Panc1 (cell line): Measurements from ENCODE around the gene NOPCHAP1.

Experiments used
- POLR2AphosphoS5 ChIP-seq: IDR thresholded peaks from 2 replicates; pipeline ENCODE4 v1.6.1; 2012; ENCODE audit warnings: mild to moderate bottlenecking, low read depth, low read length, moderate library complexity
- SIN3A ChIP-seq: IDR thresholded peaks from 2 replicates; pipeline ENCODE4 v1.6.1; 2012; ENCODE audit warnings: low read depth, mild to moderate bottlenecking, low read length, moderate library complexity, borderline replicate concordance; ENCODE audit not compliant: insufficient read depth
- TCF7L2 ChIP-seq: IDR thresholded peaks from 2 replicates; pipeline ENCODE4 v1.6.1; 2011; ENCODE audit warnings: mild to moderate bottlenecking, low read depth, low read length, inconsistent platforms
- TF ChIP-seq, protein P1 (sequence below): fragments of 450-650 bp; IDR thresholded peaks from 2 replicates; pipeline ENCODE4 v1.5.1; 2017; ENCODE audit warnings: mild to moderate bottlenecking
- TF ChIP-seq, protein P2 (sequence below), 2 experiments: IDR thresholded peaks; 2 replicates each; pipeline ENCODE4 v1.6.1; 2011 to 2012; ENCODE audit warnings: low read depth in 2 of 2, control low read depth in 1 of 2, low read length in 1 of 2, mild to moderate bottlenecking in 1 of 2, moderate library complexity in 1 of 2; ENCODE audit not compliant: insufficient read depth in 1 of 2

GRCh38 chr12:104942075-104942474, 44.0 kb upstream of the NOPCHAP1 start:
- TF ChIP-seq, protein P1, sequence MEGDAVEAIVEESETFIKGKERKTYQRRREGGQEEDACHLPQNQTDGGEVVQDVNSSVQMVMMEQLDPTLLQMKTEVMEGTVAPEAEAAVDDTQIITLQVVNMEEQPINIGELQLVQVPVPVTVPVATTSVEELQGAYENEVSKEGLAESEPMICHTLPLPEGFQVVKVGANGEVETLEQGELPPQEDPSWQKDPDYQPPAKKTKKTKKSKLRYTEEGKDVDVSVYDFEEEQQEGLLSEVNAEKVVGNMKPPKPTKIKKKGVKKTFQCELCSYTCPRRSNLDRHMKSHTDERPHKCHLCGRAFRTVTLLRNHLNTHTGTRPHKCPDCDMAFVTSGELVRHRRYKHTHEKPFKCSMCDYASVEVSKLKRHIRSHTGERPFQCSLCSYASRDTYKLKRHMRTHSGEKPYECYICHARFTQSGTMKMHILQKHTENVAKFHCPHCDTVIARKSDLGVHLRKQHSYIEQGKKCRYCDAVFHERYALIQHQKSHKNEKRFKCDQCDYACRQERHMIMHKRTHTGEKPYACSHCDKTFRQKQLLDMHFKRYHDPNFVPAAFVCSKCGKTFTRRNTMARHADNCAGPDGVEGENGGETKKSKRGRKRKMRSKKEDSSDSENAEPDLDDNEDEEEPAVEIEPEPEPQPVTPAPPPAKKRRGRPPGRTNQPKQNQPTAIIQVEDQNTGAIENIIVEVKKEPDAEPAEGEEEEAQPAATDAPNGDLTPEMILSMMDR = no peak
- no peak for TF ChIP-seq POLR2AphosphoS5
- no peak for TF ChIP-seq SIN3A
- TF ChIP-seq, protein P2, sequence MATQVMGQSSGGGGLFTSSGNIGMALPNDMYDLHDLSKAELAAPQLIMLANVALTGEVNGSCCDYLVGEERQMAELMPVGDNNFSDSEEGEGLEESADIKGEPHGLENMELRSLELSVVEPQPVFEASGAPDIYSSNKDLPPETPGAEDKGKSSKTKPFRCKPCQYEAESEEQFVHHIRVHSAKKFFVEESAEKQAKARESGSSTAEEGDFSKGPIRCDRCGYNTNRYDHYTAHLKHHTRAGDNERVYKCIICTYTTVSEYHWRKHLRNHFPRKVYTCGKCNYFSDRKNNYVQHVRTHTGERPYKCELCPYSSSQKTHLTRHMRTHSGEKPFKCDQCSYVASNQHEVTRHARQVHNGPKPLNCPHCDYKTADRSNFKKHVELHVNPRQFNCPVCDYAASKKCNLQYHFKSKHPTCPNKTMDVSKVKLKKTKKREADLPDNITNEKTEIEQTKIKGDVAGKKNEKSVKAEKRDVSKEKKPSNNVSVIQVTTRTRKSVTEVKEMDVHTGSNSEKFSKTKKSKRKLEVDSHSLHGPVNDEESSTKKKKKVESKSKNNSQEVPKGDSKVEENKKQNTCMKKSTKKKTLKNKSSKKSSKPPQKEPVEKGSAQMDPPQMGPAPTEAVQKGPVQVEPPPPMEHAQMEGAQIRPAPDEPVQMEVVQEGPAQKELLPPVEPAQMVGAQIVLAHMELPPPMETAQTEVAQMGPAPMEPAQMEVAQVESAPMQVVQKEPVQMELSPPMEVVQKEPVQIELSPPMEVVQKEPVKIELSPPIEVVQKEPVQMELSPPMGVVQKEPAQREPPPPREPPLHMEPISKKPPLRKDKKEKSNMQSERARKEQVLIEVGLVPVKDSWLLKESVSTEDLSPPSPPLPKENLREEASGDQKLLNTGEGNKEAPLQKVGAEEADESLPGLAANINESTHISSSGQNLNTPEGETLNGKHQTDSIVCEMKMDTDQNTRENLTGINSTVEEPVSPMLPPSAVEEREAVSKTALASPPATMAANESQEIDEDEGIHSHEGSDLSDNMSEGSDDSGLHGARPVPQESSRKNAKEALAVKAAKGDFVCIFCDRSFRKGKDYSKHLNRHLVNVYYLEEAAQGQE (IDR thresholded peaks at IDR 0.05; ENCODE audit: insufficient read depth in 1 of 2, low read depth in 2 of 2, low read length in 1 of 2) = no peak
- TF ChIP-seq TCF7L2 = no peak
